K562 (cell line): ENCODE measurements around the gene TMEM191B.
"Not testable (repeated sequence)": the region's sequence is repeated elsewhere in the genome, so short reads cannot be mapped to it uniquely, and the experiment has no call there.

ENCODE experiments used
- BMI1 ChIP-seq: fragments of 150-350 bp; IDR thresholded peaks from 2 replicates; pipeline ENCODE4 v1.6.1; 2014; ENCODE audit warnings: low read length
- CCNT2 ChIP-seq: IDR thresholded peaks from 2 replicates; pipeline ENCODE4 v1.6.1; 2011; ENCODE audit warnings: borderline replicate concordance, low read depth, mild to moderate bottlenecking, moderate library complexity, mixed read lengths, low read length; ENCODE audit not compliant: insufficient read length; ENCODE audit errors: extremely low read depth
- SAP30 ChIP-seq: fragments of 200-600 bp; sonication (generic); IDR thresholded peaks from 2 replicates; pipeline ENCODE4 v1.6.1; 2012; ENCODE audit warnings: borderline replicate concordance, low read depth, mild to moderate bottlenecking, moderate library complexity, low read length, control low read depth, inconsistent platforms; ENCODE audit not compliant: insufficient read depth, poor library complexity, severe bottlenecking
- SRSF3 ChIP-seq: fragments of 200-400 bp; formaldehyde crosslinking; IDR thresholded peaks from 2 replicates; pipeline ENCODE4 v1.6.1; 2016; ENCODE audit warnings: mild to moderate bottlenecking, low read length, moderate library complexity; ENCODE audit not compliant: insufficient read depth
- TCF3 ChIP-seq: sonication (generic); formaldehyde crosslinking; IDR thresholded peaks from 2 replicates; pipeline ENCODE4 v1.4.0; 2020; ENCODE audit warnings: mild to moderate bottlenecking, missing genetic modification reagents
- ZBED1 ChIP-seq: IDR thresholded peaks from 2 replicates; pipeline ENCODE4 v1.6.1; 2014

- TF ChIP-seq SRSF3, CCNT2, ZBED1, TCF3, SAP30, BMI1: not testable (repeated sequence)
These were observed 31.3 kb downstream of the TMEM191B start for GRCh38 chr22:18558939-18559338.
